GM12878 (cell line): ENCODE results near the gene MSGN1. TPM values are rescaled to one million over a fixed set of nuclear protein-coding genes. Genes with fewer than 3 reads are reported as not detected.

Source experiments
- ATAC-seq: fragments of 200-7000 bp; cut with Tn5 transposase; 3 replicates; pipeline ENCODE4 v1.9.1; 2020; ENCODE audit warnings: mild to moderate bottlenecking, moderate library complexity
- BruUV-seq: library from RNA; stranded (reverse); fragments of 400-500 nt; replicated peaks from 2 replicates; lab custom pipeline; 2021; lab: Mats Ljungman, UMichigan
- CTCF ChIA-PET: fragments of 300-600 bp; sonication (Branson Sonifier 250); formaldehyde crosslinking; extraction: SDS; loops from one replicate; lab custom pipeline; 2021; ENCODE audit warnings: inconsistent platforms; lab: Yijun Ruan, JAX
- POLR2A ChIA-PET: fragments of 350-600 bp; formaldehyde crosslinking; extraction: SDS; loops from one replicate; lab custom pipeline; 2021; ENCODE audit warnings: inconsistent platforms; lab: Charles Lee
- RAD21 ChIA-PET: fragments of 300-600 bp; sonication (Branson Sonifier 250); formaldehyde crosslinking; loops from one replicate; lab custom pipeline; 2023; ENCODE audit warnings: antibody characterized with exemption; ENCODE audit not compliant: unreplicated experiment; lab: Charles Lee
- SMC1A ChIA-PET: fragments of 300-600 bp; sonication (Branson Sonifier 250); formaldehyde crosslinking; loops from one replicate; lab custom pipeline; 2023; ENCODE audit not compliant: unreplicated experiment, uncharacterized antibody; lab: Charles Lee
- DNase-seq: peaks from one replicate; pipeline ENCODE4 v3.0.0-alpha.2; 2011; ENCODE audit warnings: low read depth, low spot score
- FAIRE-seq: peaks from 3 replicates; lab custom pipeline; 2011; peaks lifted over from hg19 to GRCh38; lab: Jason Lieb, UNC
- H2AFZ ChIP-seq: 2 replicates; pipeline ENCODE4 v1.6.0; 2011; ENCODE audit warnings: low read depth, low read length, control low read depth; ENCODE audit not compliant: control insufficient read depth
- H3K27ac ChIP-seq: 2 replicates; pipeline ENCODE4 v1.5.1; 2011; ENCODE audit warnings: control low read depth; ENCODE audit not compliant: control insufficient read depth, insufficient read depth
- H3K27me3 ChIP-seq, 2 experiments: replicated peaks in 1 of 2; 2 replicates each; pipeline versions ENCODE4 v1.6.0 to v1.6.1; 2011; ENCODE audit warnings: low read length in 1 of 2; ENCODE audit not compliant: control insufficient read depth in 2 of 2, insufficient read depth in 2 of 2
- H3K36me3 ChIP-seq, 2 experiments: 2 replicates each; pipeline ENCODE4 v1.5.1; 2011; ENCODE audit warnings: low read length in 1 of 2; ENCODE audit not compliant: control insufficient read depth in 2 of 2, insufficient read depth in 2 of 2
- H3K4me1 ChIP-seq: 2 replicates; pipeline ENCODE4 v1.6.1; 2011; ENCODE audit warnings: mild to moderate bottlenecking, low read length, moderate library complexity, mixed read lengths; ENCODE audit not compliant: control insufficient read depth, insufficient read depth
- H3K4me2 ChIP-seq: 2 replicates; pipeline ENCODE4 v1.6.0; 2011; ENCODE audit warnings: control low read depth; ENCODE audit not compliant: control insufficient read depth, insufficient read depth
- H3K4me3 ChIP-seq: fragments of 200-600 bp; sonication (generic); 2 replicates; pipeline ENCODE4 v1.5.1; 2016
- H3K79me2 ChIP-seq: 2 replicates; pipeline ENCODE4 v1.6.0; 2011; ENCODE audit warnings: low read length; ENCODE audit not compliant: control insufficient read depth, insufficient read depth
- H3K9ac ChIP-seq: 2 replicates; pipeline ENCODE4 v1.8.0; 2011; ENCODE audit warnings: low read length, control low read depth, mixed read lengths; ENCODE audit not compliant: control insufficient read depth, insufficient read depth
- H3K9me3 ChIP-seq: replicated peaks from 3 replicates; pipeline ENCODE4 v1.5.1; 2011; ENCODE audit warnings: mild to moderate bottlenecking, low read length; ENCODE audit not compliant: control insufficient read depth, insufficient read depth
- H4K20me1 ChIP-seq: 2 replicates; pipeline ENCODE4 v1.6.0; 2011; ENCODE audit not compliant: control insufficient read depth, insufficient read depth
- EED ChIP-seq: sonication (generic); IDR thresholded peaks from 2 replicates; pipeline ENCODE4 v1.6.1; 2016; ENCODE audit warnings: antibody characterized with exemption, low read depth
- EP300 ChIP-seq, 2 experiments: fragments of 150-350 bp in 1 of 2; IDR thresholded peaks; 2 replicates each; pipeline ENCODE4 v1.6.1; 2011 to 2012; ENCODE audit warnings: low read depth in 2 of 2, low read length in 2 of 2, borderline replicate concordance in 1 of 2, improper control_type of control experiment in 1 of 2, inconsistent platforms in 1 of 2; ENCODE audit not compliant: control insufficient read depth in 1 of 2
- KAT2A ChIP-seq: conservative IDR thresholded peaks from 2 replicates; pipeline ENCODE4 v1.6.1; 2011; ENCODE audit warnings: low read depth, low read length; ENCODE audit not compliant: control insufficient read depth
- NBN ChIP-seq: fragments of 450-650 bp; IDR thresholded peaks from 2 replicates; pipeline ENCODE4 v1.6.1; 2016
- NFXL1 ChIP-seq: fragments of 450-650 bp; IDR thresholded peaks from 2 replicates; pipeline ENCODE4 v1.6.1; 2017; ENCODE audit warnings: antibody characterized with exemption, mild to moderate bottlenecking, borderline replicate concordance
- NR2C2 ChIP-seq: IDR thresholded peaks from 2 replicates; pipeline ENCODE4 v1.6.1; 2011; ENCODE audit warnings: borderline replicate concordance, low read depth; ENCODE audit not compliant: control insufficient read depth, insufficient read length
- NR2F1 ChIP-seq: fragments of 450-650 bp; conservative IDR thresholded peaks from 2 replicates; pipeline ENCODE4 v1.6.1; 2017; ENCODE audit warnings: mild to moderate bottlenecking
- SREBF1 ChIP-seq: IDR thresholded peaks from 2 replicates; pipeline ENCODE4 v1.6.1; 2012; ENCODE audit warnings: mild to moderate bottlenecking, low read length
- STAT1 ChIP-seq: fragments of 450-650 bp; conservative IDR thresholded peaks from 2 replicates; pipeline ENCODE4 v1.6.1; 2014; ENCODE audit warnings: antibody characterized with exemption, mild to moderate bottlenecking
- STAT3 ChIP-seq: IDR thresholded peaks from 2 replicates; pipeline ENCODE4 v1.6.1; 2011; ENCODE audit warnings: low read depth, low read length, improper control_type of control experiment
- TCF7 ChIP-seq: IDR thresholded peaks from 2 replicates; pipeline ENCODE4 v1.6.1; 2014; ENCODE audit warnings: antibody characterized with exemption, borderline replicate concordance
- WGBS: methylation state at CpG from one replicate; pipeline ENCODE4 v1.1.6; 2016; ENCODE audit warnings: low lambda C conversion rate; ENCODE audit not compliant: insufficient replicate concordance, insufficient coverage; ENCODE audit errors: missing lambda C conversion rate; 5-methylcytosine and 5-hydroxymethylcytosine counted together
- in situ Hi-C: fragments of 300-500 bp; cut with MboI; formaldehyde crosslinking; loops from 9 replicates; pipeline ENCODE4 v1.14.3; 2018; ENCODE audit warnings: mixed read lengths
- intact Hi-C: fragments of 100-400 bp; cut with micrococcal nuclease; formaldehyde crosslinking; loops from one replicate; pipeline ENCODE4 v1.14.2; 2022; ENCODE audit not compliant: unreplicated experiment
- polyA plus RNA-seq, 11 experiments: library from polyadenylated mRNA; depleted of rRNA in 4 of 11; unstranded in 6 of 11; stranded (reverse) in 5 of 11; fragments of >200 nt; fragmentation: Nextera tagmentation in 4 of 11; fragmentation: Illumina TruSeq in 1 of 11; extraction: Ambion mirVana in 4 of 11; extraction: Trizol in 1 of 11; gene quantifications; 1 replicate in 1 of 11; 2 replicates in 10 of 11; pipeline versions ENCODE4 v1.2.1 to v1.2.3, GENCODE V29; 2011 to 2016; ENCODE audit warnings: inconsistent platforms in 2 of 11, missing spikeins in 2 of 11, low read depth in 1 of 11
- total RNA-seq, 4 experiments: library from RNA; depleted of rRNA in 3 of 4; stranded (reverse); fragments of >200 nt in 3 of 4; fragmentation: Illumina TruSeq in 1 of 4; extraction: Trizol in 1 of 4; gene quantifications; 2 replicates each; pipeline versions ENCODE4 v1.2.1 to v1.2.3, GENCODE V29; 2013 to 2021
- TF ChIP-seq, protein P1 (sequence below): IDR thresholded peaks from 2 replicates; pipeline ENCODE4 v1.6.1; 2011; ENCODE audit warnings: borderline replicate concordance, low read depth, mild to moderate bottlenecking, moderate library complexity, mixed read lengths, low read length; ENCODE audit not compliant: insufficient read depth; ENCODE audit errors: extremely low read length

Gene MSGN1
- total and polyA plus RNA-seq, 10 of the 15 experiments (the other 5 are each of a cell fraction or from before 2014, with no cell fraction given): 0.27 TPM; not detected in 9

DNA sequence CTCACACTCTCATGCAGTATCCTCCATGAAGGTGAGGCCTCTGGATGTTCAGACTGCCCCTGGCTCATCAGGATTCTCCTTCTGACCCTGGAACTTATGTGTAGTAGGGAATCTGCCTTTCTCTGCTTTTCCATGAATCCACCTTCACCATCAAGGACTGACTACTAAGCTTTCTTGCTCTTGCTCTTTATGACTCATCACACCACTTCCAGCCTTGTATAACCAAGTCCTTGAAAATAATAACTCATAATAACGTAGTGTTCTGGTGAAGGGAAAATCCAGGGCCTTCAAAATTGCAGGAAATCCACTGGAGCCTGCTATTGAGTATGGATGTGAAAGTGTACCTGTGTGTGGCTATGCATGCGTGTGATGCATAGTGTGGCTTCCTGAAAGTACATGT is 50.9 kb downstream of the MSGN1 start:
- BruUV-seq: no TSS peak
- intact Hi-C loops (no loop called here), in situ Hi-C loops (no loop called here)
- Histone ChIP-seq H3K9me3 (no peaks in the 10 kb centered on the region), H3K79me2 (no peaks in the 10 kb centered on the region), H3K36me3 (no peaks in the 10 kb centered on the region), H3K4me1 (no peaks in the 10 kb centered on the region), H3K4me3 (no peak overlapping the region), H4K20me1 (no peaks in the 10 kb centered on the region), H2AFZ (no peak overlapping the region), H3K27me3 (no peaks in the 10 kb centered on the region), H3K4me2 (no peak overlapping the region), H3K9ac (no peak overlapping the region), H3K27ac (no peak overlapping the region)
- no peak for ATAC-seq
- no peak for FAIRE-seq
- 13% methylated on average over 2 of the region's 2 CpGs for WGBS
- ChIA-PET SMC1A (interaction anchor here (1.0 to 1.2 kb wide), 2 partner anchors 16 to 24 kb away, joined by 3 to 4 read pairs; no protein-coding TSS in a partner anchor), RAD21 (no interaction called here), POLR2A (no interaction called here), CTCF (interaction anchor here (0.6 to 0.9 kb wide), 2 partner anchors 245 to 283 kb away, joined by 3 read pairs; no protein-coding TSS in a partner anchor)
- TF ChIP-seq SREBF1: no peak
- TF ChIP-seq NFXL1: no peak
- no peak for TF ChIP-seq TCF7
- TF ChIP-seq KAT2A: no peak
- TF ChIP-seq NR2F1: no peak
- no peak for TF ChIP-seq STAT1
- no peak for TF ChIP-seq EP300 (IDR thresholded peaks at IDR 0.05; ENCODE audit: borderline replicate concordance in 1 of 2, control insufficient read depth in 1 of 2, low read depth in 2 of 2, low read length in 2 of 2)
- TF ChIP-seq NR2C2: no peak
- TF ChIP-seq NBN: no peak
- TF ChIP-seq EED: no peak
- TF ChIP-seq, protein P1, sequence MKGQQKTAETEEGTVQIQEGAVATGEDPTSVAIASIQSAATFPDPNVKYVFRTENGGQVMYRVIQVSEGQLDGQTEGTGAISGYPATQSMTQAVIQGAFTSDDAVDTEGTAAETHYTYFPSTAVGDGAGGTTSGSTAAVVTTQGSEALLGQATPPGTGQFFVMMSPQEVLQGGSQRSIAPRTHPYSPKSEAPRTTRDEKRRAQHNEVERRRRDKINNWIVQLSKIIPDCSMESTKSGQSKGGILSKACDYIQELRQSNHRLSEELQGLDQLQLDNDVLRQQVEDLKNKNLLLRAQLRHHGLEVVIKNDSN: no peak
- TF ChIP-seq STAT3: no peak
- no peak for DNase-seq

Other genes with a start within 250 kb of the MSGN1 start
- gene SMC6, start 62.6 kb upstream of the MSGN1 start, total RNA-seq (2014; rRNA removed): 36.1 and 48.3 TPM in 2 replicates
- 63.8 and 64.4 TPM in 2 replicates for gene SMC6, start 62.6 kb upstream of the MSGN1 start, total RNA-seq (2014; rRNA removed; fragmentation: Illumina TruSeq; extraction: Trizol)
- gene SMC6, start 62.6 kb upstream of the MSGN1 start, total RNA-seq (2021): 40.3 and 41.5 TPM in 2 replicates
- gene SMC6, start 62.6 kb upstream of the MSGN1 start, polyA plus RNA-seq (2011; rRNA removed): 32.5 and 54.9 TPM in 2 replicates
- gene SMC6, start 62.6 kb upstream of the MSGN1 start, polyA plus RNA-seq (2014; fragmentation: Illumina TruSeq; extraction: Trizol): 49.3 and 64.3 TPM in 2 replicates
- 10 to 100 TPM; 12.8 to 18.9 TPM for gene SMC6, start 62.6 kb upstream of the MSGN1 start, polyA plus RNA-seq (2014; fragmentation: Nextera tagmentation; extraction: Ambion mirVana)
- gene SMC6, start 62.6 kb upstream of the MSGN1 start, polyA plus RNA-seq (2014; rRNA removed): 26.2 and 32.0 TPM in 2 replicates
- gene SMC6, start 62.6 kb upstream of the MSGN1 start, polyA plus RNA-seq (2016; fragmentation: Nextera tagmentation; extraction: Ambion mirVana): 10 to 100 TPM; 45.5 to 55.3 TPM
- gene GEN1, start 62.3 kb upstream of the MSGN1 start, total RNA-seq (2014; rRNA removed): 41.3 and 45.7 TPM in 2 replicates
- gene GEN1, start 62.3 kb upstream of the MSGN1 start, total RNA-seq (2014; rRNA removed; fragmentation: Illumina TruSeq; extraction: Trizol): 49.6 and 49.9 TPM in 2 replicates
- 39.4 and 39.5 TPM in 2 replicates for gene GEN1, start 62.3 kb upstream of the MSGN1 start, total RNA-seq (2021)
- 46.3 and 89.4 TPM in 2 replicates for gene GEN1, start 62.3 kb upstream of the MSGN1 start, polyA plus RNA-seq (2011; rRNA removed)
- gene GEN1, start 62.3 kb upstream of the MSGN1 start, polyA plus RNA-seq (2014; fragmentation: Illumina TruSeq; extraction: Trizol): 45.3 and 60.1 TPM in 2 replicates
- gene GEN1, start 62.3 kb upstream of the MSGN1 start, polyA plus RNA-seq (2014; fragmentation: Nextera tagmentation; extraction: Ambion mirVana): 1 to 10 TPM; 6.0 to 9.4 TPM
- 27.2 and 31.5 TPM in 2 replicates for gene GEN1, start 62.3 kb upstream of the MSGN1 start, polyA plus RNA-seq (2014; rRNA removed)
- gene GEN1, start 62.3 kb upstream of the MSGN1 start, polyA plus RNA-seq (2016; fragmentation: Nextera tagmentation; extraction: Ambion mirVana): 10 to 100 TPM; 27.9 to 32.5 TPM
- not detected in 2 replicates for gene KCNS3, start 62.2 kb downstream of the MSGN1 start, total RNA-seq (2014; rRNA removed)
- not detected in 2 replicates for gene KCNS3, start 62.2 kb downstream of the MSGN1 start, total RNA-seq (2014; rRNA removed; fragmentation: Illumina TruSeq; extraction: Trizol)
- gene KCNS3, start 62.2 kb downstream of the MSGN1 start, total RNA-seq (2021): not detected in 2 replicates
- gene KCNS3, start 62.2 kb downstream of the MSGN1 start, polyA plus RNA-seq (2011; rRNA removed): not detected in 2 replicates
- gene KCNS3, start 62.2 kb downstream of the MSGN1 start, polyA plus RNA-seq (2014; fragmentation: Illumina TruSeq; extraction: Trizol): not detected in 2 replicates
- gene KCNS3, start 62.2 kb downstream of the MSGN1 start, polyA plus RNA-seq (2014; fragmentation: Nextera tagmentation; extraction: Ambion mirVana): not detected
- not detected in 2 replicates for gene KCNS3, start 62.2 kb downstream of the MSGN1 start, polyA plus RNA-seq (2014; rRNA removed)
- gene KCNS3, start 62.2 kb downstream of the MSGN1 start, polyA plus RNA-seq (2016; fragmentation: Nextera tagmentation; extraction: Ambion mirVana): not detected